GM19467 (cell line): ENCODE results near the gene FXYD6.

Experiments
- ATAC-seq: cut with Tn5 transposase; IDR thresholded peaks from one replicate; pipeline ENCODE4 v1.9.1; 2021; ENCODE audit warnings: mild to moderate bottlenecking, moderate library complexity; ENCODE audit not compliant: unreplicated experiment

Gene FXYD6

DNA sequence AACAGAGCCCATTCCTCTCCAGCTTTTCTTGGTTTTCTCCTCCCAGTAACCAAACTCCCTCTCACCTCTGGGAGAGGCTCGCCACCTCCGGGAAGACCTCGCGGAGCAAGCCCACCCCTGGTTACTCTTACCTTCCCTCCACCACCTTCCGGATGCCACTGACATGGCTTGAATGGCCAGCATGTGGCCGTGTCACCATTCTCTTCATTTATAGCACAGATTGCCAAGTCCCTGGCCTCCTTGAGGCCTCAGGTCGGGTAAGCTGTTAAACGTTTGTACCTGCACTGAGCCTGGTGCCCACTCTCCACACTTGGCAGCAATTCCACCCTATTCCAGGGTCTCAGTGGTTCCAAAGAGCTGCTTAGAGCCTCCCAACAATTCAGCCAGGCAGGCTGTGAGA, 43.9 kb downstream of the FXYD6 start:
- ATAC-seq: no peak

- no peak for ATAC-seq
Measured at GRCh38 chr11:117831661-117832415, 44.6 kb downstream of the FXYD6 start.

DNA sequence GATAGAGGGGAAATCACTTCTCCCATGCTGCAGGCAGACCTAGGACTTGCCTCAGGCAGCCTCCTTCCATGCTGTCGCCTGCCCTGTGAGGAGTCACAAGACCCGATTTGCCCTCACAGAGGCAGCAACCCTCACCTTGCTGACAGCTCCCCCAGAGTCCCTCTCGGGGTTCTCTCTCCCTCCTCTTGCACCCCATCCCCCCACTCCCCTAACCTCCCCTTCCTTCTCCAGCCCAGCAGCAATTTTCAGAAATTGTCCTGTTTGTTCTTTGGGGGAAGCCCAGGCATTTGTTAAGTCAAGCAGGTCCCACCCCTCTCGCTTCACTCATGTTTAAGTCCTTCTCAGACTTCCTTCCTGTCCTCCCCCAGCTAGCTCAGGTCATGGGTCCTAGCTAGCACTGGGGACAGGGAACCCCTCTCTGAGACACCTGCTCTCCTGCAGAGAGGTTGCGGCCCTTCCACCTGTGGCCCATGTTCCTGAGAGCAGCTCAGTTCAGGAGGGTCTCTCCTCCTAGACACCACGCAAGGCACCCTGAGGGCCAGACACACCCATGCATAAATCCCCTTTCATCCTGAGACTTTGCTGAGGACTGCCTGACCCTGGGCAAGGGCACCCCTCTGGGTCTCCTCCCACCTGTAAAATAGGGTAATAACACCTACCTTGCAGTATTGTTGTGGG, 45.6 kb downstream of the FXYD6 start:
- no peak for ATAC-seq

GRCh38 chr11:117830072-117830471, 46.4 kb downstream of the FXYD6 start:
- ATAC-seq: no peak

DNA sequence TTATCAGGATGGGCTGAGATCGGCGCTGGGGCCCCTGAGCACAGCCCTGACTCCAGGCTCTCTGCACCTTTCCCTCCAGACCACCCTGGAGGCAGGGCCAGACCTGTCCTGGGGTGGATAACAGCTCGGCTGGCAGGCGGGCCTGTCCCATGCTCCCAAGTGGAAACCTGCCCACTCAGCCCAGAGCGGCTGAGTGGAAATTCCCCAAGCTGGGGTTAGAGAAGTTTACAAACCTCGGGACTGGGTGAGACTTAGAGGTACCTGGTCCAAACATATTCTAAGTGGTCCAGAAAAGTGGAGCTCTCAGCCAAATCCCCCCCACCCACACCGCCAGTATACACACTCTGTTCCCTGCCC, 47.1 kb downstream of the FXYD6 start:
- no peak for ATAC-seq

DNA sequence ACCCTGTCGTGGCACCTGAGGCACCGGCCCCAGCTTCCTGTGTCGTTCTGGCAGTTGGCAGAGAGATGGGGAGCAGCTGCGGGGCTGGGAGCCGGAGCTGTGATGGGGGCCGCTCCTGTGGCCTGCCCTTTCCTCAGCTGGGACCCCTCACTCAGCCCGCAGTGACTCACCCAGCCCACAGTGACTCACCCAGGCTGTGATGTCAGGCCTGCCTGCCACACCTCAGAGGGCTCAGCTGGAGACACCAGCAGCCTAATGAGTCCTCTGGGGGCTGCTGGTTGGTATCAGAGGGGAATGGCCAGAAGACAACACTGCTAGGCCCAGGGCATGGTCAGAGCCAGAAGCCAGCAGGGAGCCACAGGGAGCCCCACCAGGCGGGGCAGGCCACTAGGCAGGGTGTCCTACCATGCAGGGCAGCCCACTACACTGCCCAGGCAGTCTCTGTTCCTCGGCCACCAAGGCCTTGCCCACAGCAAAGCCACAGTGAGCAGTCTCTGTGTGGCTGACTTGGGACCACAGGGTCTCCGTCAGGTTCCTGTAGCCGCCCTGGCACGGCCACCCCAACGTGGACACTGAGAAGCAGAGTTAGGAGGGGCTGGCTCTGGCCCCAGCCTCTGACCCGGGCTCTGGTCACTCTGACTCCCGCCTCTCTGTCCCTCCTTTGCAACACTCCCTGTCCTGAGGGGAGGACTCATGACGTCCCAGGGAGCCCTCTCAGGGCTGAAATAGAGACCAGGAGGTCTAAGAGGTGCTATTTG, 47.7 kb downstream of the FXYD6 start:
- ATAC-seq: no peak

DNA sequence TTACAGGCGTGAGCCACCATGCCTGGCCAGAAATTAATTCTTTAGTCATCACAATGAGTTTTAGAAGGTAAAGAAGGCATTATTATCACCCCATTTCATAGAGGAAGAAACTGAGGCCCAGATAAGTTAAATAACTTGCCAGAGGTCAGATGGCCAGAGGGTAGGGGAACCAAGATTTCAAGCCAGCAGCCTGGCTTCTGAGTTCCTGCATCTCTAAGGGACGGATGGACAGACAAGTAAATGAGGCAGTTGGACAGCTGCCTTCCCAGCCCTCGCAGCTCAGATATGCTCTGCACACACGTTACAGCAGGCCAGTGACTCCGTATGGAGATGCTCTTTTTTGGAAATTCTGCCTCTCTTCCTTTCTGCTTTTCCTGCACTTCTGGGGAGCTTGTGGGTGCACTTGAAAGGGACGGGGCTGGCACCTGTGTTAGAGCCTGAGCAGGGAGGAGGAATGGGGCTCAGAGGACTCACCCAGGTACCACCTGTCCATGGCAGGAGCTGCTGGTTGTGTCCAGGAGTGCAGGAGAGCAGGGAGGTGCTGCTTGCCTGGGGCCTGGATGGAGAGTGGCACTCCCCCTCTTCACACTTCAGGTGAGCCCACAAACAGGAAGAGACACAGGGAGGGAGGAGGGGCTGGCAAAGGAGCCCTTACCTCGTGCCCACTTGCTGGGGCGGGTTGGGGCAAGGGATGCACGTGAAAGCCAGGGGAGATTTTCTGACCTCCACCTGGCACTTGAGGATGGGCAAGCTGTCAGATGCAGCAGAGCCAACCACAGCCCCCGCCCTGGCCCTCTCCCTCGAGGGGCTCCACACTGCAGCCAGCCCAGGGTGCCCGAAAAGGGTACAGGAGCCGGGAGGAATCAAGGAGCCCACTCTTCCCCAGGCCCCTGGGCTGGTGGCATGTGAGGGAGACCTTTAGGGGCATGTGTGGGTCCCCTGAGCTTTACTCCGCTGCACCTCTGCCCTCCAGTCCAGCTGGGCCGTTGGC, 48.6 kb downstream of the FXYD6 start:
- ATAC-seq: no peak

DNA sequence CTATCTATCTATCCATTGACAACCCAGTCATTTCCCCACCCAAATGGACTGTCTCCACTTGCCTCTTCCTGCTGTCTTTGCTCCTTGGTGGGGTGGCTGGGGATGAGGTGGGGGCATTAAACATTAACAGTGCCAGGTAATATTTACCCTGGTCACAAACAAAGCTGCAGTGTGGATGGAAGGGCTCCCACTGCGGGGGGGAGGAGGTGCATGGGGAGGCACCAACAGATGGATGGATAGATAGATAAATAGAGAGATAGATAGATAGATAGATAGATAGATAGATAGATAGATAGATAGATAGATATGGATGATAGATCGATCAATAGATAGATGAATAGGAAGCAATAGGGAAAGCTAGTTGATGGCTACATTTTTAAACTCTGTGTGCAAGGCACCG, 49.6 kb downstream of the FXYD6 start:
- ATAC-seq: no peak

DNA sequence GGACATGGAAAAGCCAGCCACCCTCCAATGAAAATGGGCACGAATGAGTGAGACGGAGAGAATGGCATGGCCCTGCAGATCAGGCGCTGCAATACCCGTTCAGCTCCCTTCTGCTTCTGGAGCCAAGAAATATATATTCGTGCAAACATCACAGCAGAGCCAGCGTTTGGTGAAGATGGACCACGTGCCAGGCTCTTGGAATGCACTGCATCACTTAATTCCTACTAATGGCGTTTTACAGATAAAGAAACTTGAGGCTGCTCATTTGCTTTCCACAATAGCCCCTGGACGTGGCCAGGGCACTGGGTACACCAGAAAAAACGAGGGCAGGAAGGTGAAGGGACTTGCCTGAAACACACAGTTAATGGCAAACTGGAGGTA, 50.3 kb downstream of the FXYD6 start:
- no peak for ATAC-seq

- no peak for ATAC-seq
Measured at GRCh38 chr11:117825538-117826189, 50.8 kb downstream of the FXYD6 start.

DNA sequence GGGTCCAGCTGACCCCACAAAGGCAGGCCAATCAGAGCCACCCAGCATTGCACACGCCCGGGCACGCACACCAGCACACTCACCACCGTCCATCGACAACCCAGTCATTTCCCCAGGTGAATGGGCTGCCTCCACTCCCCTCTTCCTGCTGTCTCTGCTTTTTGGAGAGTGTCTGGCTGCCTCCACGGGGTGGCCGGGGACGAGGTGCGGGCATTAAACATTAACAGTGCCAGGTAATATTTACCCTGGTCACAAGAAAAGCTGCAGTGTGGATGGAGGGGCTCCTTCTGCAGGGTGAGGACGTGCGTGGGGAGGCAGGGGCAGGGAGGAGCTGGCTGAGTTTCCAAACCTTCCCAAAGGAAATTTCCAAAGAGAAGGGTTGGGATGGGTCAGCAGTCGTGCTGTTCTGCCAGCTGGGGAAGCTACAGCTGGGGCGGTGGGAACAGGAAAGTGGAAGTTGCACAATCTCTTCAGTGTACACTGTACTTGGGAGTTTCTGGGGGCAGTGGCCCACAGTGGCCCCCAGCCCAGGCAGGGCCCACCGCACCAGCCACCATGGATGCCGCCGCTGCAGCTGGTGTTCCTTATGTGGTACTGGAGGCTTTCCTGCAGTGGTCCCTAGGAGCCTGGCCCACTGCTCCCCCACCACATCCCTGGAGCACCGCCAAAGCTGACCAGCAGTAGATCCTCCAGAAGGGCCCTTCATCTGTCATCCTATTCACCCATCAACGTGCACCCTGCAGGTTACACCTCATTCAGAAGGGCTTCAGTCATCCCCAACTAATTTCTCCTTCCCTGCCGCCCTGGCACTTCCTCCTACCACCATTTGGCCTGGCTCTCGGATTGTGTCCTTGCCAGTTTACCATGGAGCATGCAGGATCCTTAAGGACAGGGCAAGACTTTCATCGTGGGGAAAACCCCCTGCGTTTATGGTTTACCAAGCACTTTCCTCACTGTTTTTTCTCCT, 51.6 kb downstream of the FXYD6 start, which contains the start of gene FXYD2:
TSS of gene FXYD2 (minus strand) at position 174 of the 967 bp plus-strand sequence. CDS start at position 108, 66 bp downstream.
- ATAC-seq: no peak

- no peak for ATAC-seq
Measured at GRCh38 chr11:117823946-117824420, 52.5 kb downstream of the FXYD6 start.

GRCh38 chr11:117823294-117823945, 53.0 kb downstream of the FXYD6 start:
- ATAC-seq: no peak

DNA sequence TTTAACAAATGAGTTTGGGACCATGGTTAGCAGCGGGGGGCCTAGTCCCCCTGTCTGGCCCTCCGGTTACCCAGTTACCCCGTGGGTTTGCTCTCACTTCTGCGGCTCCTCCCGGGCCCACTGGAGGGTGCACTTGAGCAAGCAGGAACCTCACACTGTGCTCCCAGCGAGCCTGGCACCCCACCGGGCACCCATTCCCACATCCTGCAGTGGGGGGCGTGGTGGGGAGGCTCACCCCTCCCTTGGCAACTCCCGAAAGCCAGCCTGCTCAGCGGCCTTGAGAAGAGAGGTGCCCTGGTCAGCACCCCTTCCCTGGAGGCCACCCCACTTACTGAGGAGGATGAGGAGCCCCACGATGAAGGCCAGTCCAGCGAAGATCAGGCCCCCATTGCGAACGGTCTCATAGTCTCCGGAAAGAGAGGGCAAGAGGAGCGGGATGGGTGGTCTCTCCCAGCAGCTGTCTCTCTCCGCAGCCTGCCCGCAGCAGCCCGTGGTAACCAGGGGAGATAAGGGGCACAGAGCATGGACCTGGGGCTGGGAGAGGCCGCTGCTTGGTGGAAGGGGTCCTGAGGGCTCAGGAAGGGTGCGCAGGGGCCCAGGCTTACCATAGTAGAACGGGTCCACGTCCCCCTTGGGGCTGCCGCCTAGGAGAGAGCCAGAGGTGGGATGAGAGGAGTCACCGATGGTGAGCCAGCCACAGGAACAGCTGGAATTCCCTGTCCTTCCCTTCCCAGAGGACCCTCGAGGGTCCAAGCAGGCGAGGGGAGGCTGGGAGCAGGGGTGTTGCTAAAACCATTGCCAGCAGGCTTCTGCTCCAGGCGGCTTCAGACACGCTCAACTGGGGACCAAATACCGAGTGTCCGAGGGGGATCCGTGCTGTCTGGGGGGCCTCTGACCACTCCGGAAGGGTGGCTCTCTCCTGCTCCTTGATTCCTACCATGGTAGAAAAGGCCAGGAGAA, 54.1 kb downstream of the FXYD6 start:
- no peak for ATAC-seq

GRCh38 chr11:117821431-117821830, 55.0 kb downstream of the FXYD6 start:
- no peak for ATAC-seq

GRCh38 chr11:117820516-117820915, 55.9 kb downstream of the FXYD6 start:
- no peak for ATAC-seq

DNA sequence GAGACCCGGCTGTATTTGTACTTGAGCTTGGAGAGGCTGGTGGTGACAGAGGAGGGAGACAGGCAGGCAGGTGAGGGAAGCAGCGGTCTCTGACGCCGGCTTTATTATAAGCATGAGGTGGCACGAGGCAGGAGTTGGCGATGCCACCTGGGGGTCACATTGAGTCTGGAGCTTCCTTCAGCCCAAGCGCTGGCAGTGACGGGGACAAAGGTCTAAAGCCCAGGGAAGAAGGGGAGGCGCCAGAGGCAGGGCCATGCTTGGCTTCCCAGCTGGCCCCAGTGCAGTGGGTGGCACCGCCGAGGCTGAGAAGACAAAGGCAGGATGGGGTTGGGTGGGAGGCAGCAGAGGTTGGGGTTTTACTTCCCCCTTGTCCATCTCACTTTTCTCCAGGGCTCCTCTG, 56.4 kb downstream of the FXYD6 start:
- no peak for ATAC-seq
